Uterus (tissue), 2 donors: Measurements from ENCODE around the gene PIK3CB.

Source experiments
- POLR2A ChIP-seq, 2 donors: fragments of 450-650 bp; IDR thresholded peaks; one replicate each; pipeline ENCODE4 v1.6.1; 2016; ENCODE audit warnings: antibody characterized with exemption in 2 of 2, mild to moderate bottlenecking in 1 of 2, moderate library complexity in 1 of 2
- TF ChIP-seq, protein P1 (sequence below), 4 experiments: fragments of 200-600 bp in 2 of 4; fragments of 450-650 bp in 2 of 4; sonication (generic) in 2 of 4; IDR thresholded peaks; one replicate each; pipeline ENCODE4 v1.5.1; 2016 to 2019; ENCODE audit warnings: antibody characterized with exemption in 4 of 4, mild to moderate bottlenecking in 2 of 4, moderate library complexity in 1 of 4

DNA sequence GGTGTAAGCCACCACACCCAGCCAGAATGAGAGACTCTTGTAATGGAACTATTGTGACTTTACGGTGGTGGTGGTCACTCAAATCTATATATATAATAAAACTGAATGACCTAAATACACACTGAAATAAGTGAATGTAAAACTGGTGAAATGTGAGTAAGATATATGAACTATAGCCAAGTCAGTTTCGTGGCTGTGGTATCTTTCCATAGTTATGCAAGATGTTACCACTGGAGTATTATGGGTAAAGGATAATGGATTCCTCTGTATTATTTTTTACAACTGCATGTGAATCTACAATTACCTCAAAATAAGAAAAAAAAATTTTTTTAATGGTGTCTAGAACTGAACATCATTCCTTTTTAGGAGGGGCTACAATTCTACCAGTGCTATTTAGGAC lies 21.9 kb downstream of the PIK3CB start:
- TF ChIP-seq, protein P1, sequence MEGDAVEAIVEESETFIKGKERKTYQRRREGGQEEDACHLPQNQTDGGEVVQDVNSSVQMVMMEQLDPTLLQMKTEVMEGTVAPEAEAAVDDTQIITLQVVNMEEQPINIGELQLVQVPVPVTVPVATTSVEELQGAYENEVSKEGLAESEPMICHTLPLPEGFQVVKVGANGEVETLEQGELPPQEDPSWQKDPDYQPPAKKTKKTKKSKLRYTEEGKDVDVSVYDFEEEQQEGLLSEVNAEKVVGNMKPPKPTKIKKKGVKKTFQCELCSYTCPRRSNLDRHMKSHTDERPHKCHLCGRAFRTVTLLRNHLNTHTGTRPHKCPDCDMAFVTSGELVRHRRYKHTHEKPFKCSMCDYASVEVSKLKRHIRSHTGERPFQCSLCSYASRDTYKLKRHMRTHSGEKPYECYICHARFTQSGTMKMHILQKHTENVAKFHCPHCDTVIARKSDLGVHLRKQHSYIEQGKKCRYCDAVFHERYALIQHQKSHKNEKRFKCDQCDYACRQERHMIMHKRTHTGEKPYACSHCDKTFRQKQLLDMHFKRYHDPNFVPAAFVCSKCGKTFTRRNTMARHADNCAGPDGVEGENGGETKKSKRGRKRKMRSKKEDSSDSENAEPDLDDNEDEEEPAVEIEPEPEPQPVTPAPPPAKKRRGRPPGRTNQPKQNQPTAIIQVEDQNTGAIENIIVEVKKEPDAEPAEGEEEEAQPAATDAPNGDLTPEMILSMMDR (IDR thresholded peaks at IDR 0.05): no peak
- TF ChIP-seq POLR2A (IDR thresholded peaks at IDR 0.05): no peak
